GM23248 (cell line): ENCODE results near the gene TMEM143.

Source experiments
- EZH2 ChIP-seq: fragments of 200-600 bp; sonication (generic); IDR thresholded peaks from 2 replicates; pipeline ENCODE4 v1.6.1; 2018; ENCODE audit warnings: antibody characterized with exemption, mild to moderate bottlenecking; ENCODE audit not compliant: insufficient read depth, poor library complexity, severe bottlenecking
- EZH2phosphoT487 ChIP-seq: fragments of 200-600 bp; sonication (generic); IDR thresholded peaks from 2 replicates; pipeline ENCODE4 v1.6.1; 2018; ENCODE audit warnings: antibody characterized with exemption, moderate library complexity, mild to moderate bottlenecking, low read depth; ENCODE audit not compliant: insufficient read depth

GRCh38 chr19:48330012-48330681 is 33.6 kb downstream of the TMEM143 start:
- TF ChIP-seq EZH2 (no peak), EZH2phosphoT487 (no peak)
